HEK293 (cell line): ENCODE measurements around the gene IARS2.

ENCODE experiments used
- BCL11A ChIP-seq: fragments of 450-650 bp; formaldehyde crosslinking; IDR thresholded peaks from 2 replicates; pipeline ENCODE4 v1.5.1; 2016; ENCODE audit warnings: low read depth, missing biosample characterization, missing genetic modification characterization
- BCL11B ChIP-seq: fragments of 450-650 bp; formaldehyde crosslinking; IDR thresholded peaks from 2 replicates; pipeline ENCODE4 v1.5.1; 2016; ENCODE audit warnings: low read depth, missing biosample characterization, missing genetic modification characterization
- HOXA7 ChIP-seq: sonication (generic); formaldehyde crosslinking; IDR thresholded peaks from 2 replicates; pipeline ENCODE4 v1.8.1; 2022; ENCODE audit warnings: missing genetic modification reagents, borderline replicate concordance
- HOXD13 ChIP-seq: sonication (generic); formaldehyde crosslinking; IDR thresholded peaks from 2 replicates; pipeline ENCODE4 v1.8.0; 2022; ENCODE audit warnings: missing genetic modification reagents, borderline replicate concordance
- OVOL3 ChIP-seq: fragments of 450-650 bp; formaldehyde crosslinking; IDR thresholded peaks from 2 replicates; pipeline ENCODE4 v1.5.1; 2016; ENCODE audit warnings: missing biosample characterization, missing genetic modification characterization
- TRIM28 ChIP-seq: IDR thresholded peaks from 2 replicates; pipeline ENCODE4 v1.6.1; 2011; ENCODE audit warnings: low read length, control low read depth, borderline replicate concordance
- ZFP41 ChIP-seq: fragments of 450-650 bp; formaldehyde crosslinking; IDR thresholded peaks from 2 replicates; pipeline ENCODE4 v1.5.1; 2016; ENCODE audit warnings: missing biosample characterization, missing genetic modification characterization, borderline replicate concordance
- ZIC2 ChIP-seq: fragments of 450-650 bp; formaldehyde crosslinking; IDR thresholded peaks from 2 replicates; pipeline ENCODE4 v1.5.1; 2016; ENCODE audit warnings: missing biosample characterization, missing genetic modification characterization
- ZNF112 ChIP-seq: fragments of 450-650 bp; formaldehyde crosslinking; IDR thresholded peaks from 2 replicates; pipeline ENCODE4 v1.5.0; 2017; ENCODE audit warnings: missing biosample characterization, missing genetic modification characterization
- ZNF121 ChIP-seq: fragments of 450-650 bp; formaldehyde crosslinking; IDR thresholded peaks from 2 replicates; pipeline ENCODE4 v1.5.1; 2016; ENCODE audit warnings: missing biosample characterization, missing genetic modification characterization
- ZNF140 ChIP-seq: fragments of 450-650 bp; formaldehyde crosslinking; IDR thresholded peaks from 2 replicates; pipeline ENCODE4 v1.5.1; 2016; ENCODE audit warnings: missing biosample characterization, missing genetic modification characterization
- ZNF155 ChIP-seq: fragments of 450-650 bp; formaldehyde crosslinking; IDR thresholded peaks from 2 replicates; pipeline ENCODE4 v1.5.1; 2016; ENCODE audit warnings: missing biosample characterization, missing genetic modification characterization
- ZNF18 ChIP-seq: fragments of 450-650 bp; formaldehyde crosslinking; IDR thresholded peaks from 2 replicates; pipeline ENCODE4 v1.5.1; 2016; ENCODE audit warnings: missing biosample characterization, missing genetic modification characterization
- ZNF184 ChIP-seq: fragments of 450-650 bp; IDR thresholded peaks from 2 replicates; pipeline ENCODE4 v1.5.1; 2018; ENCODE audit warnings: missing biosample characterization, mild to moderate bottlenecking, missing genetic modification characterization
- ZNF19 ChIP-seq: fragments of 450-650 bp; formaldehyde crosslinking; IDR thresholded peaks from 2 replicates; pipeline ENCODE4; 2016; ENCODE audit warnings: missing biosample characterization, missing genetic modification characterization, low read depth
- ZNF211 ChIP-seq: fragments of 450-650 bp; formaldehyde crosslinking; IDR thresholded peaks from 2 replicates; pipeline ENCODE4 v1.5.1; 2016; ENCODE audit warnings: low read depth, missing biosample characterization, missing genetic modification characterization
- ZNF341 ChIP-seq: fragments of 450-650 bp; formaldehyde crosslinking; IDR thresholded peaks from 2 replicates; pipeline ENCODE4; 2016; ENCODE audit warnings: low read depth, missing biosample characterization, missing genetic modification characterization
- ZNF416 ChIP-seq: fragments of 450-650 bp; formaldehyde crosslinking; IDR thresholded peaks from 2 replicates; pipeline ENCODE4 v1.5.1; 2016; ENCODE audit warnings: missing biosample characterization, missing genetic modification characterization
- ZNF426 ChIP-seq: fragments of 450-650 bp; formaldehyde crosslinking; IDR thresholded peaks from 2 replicates; pipeline ENCODE4 v1.5.1; 2017; ENCODE audit warnings: missing biosample characterization, missing genetic modification characterization, mild to moderate bottlenecking, inconsistent platforms, moderate library complexity
- ZNF501 ChIP-seq: fragments of 450-650 bp; formaldehyde crosslinking; IDR thresholded peaks from 2 replicates; pipeline ENCODE4 v1.5.1; 2016; ENCODE audit warnings: missing biosample characterization, missing genetic modification characterization
- ZNF521 ChIP-seq: fragments of 450-650 bp; formaldehyde crosslinking; IDR thresholded peaks from 2 replicates; pipeline ENCODE4 v1.5.1; 2017; ENCODE audit warnings: missing biosample characterization, mild to moderate bottlenecking, missing genetic modification characterization
- ZNF548 ChIP-seq: fragments of 450-650 bp; formaldehyde crosslinking; IDR thresholded peaks from 2 replicates; pipeline ENCODE4 v1.5.1; 2016; ENCODE audit warnings: missing biosample characterization, missing genetic modification characterization
- ZNF549 ChIP-seq: fragments of 450-650 bp; IDR thresholded peaks from 2 replicates; pipeline ENCODE4 v1.5.1; 2018; ENCODE audit warnings: missing biosample characterization, missing genetic modification characterization, mild to moderate bottlenecking, inconsistent platforms, moderate library complexity
- ZNF555 ChIP-seq: fragments of 450-650 bp; formaldehyde crosslinking; conservative IDR thresholded peaks from 2 replicates; pipeline ENCODE4 v1.5.1; 2017; ENCODE audit warnings: missing biosample characterization, mild to moderate bottlenecking, missing genetic modification characterization, inconsistent platforms
- ZNF561 ChIP-seq: fragments of 450-650 bp; IDR thresholded peaks from 2 replicates; pipeline ENCODE4 v1.5.1; 2018; ENCODE audit warnings: missing biosample characterization, missing genetic modification characterization, borderline replicate concordance
- ZNF585B ChIP-seq: fragments of 450-650 bp; formaldehyde crosslinking; IDR thresholded peaks from 2 replicates; pipeline ENCODE4 v1.5.1; 2016; ENCODE audit warnings: missing biosample characterization, missing genetic modification characterization
- ZNF629 ChIP-seq: fragments of 450-650 bp; formaldehyde crosslinking; IDR thresholded peaks from 2 replicates; pipeline ENCODE4 v1.5.1; 2017; ENCODE audit warnings: missing biosample characterization, missing genetic modification characterization
- ZNF658 ChIP-seq: fragments of 450-650 bp; formaldehyde crosslinking; IDR thresholded peaks from 2 replicates; pipeline ENCODE4; 2016; ENCODE audit warnings: missing biosample characterization, missing genetic modification characterization
- ZNF670 ChIP-seq: fragments of 450-650 bp; formaldehyde crosslinking; IDR thresholded peaks from 2 replicates; pipeline ENCODE4 v1.5.1; 2016; ENCODE audit warnings: missing biosample characterization, missing genetic modification characterization, low read depth
- ZNF76 ChIP-seq: fragments of 450-650 bp; formaldehyde crosslinking; IDR thresholded peaks from 2 replicates; pipeline ENCODE4; 2016; ENCODE audit warnings: low read depth, missing biosample characterization, missing genetic modification characterization, borderline replicate concordance
- TF ChIP-seq, protein P1 (sequence below): fragments of 450-650 bp; formaldehyde crosslinking; IDR thresholded peaks from 2 replicates; pipeline ENCODE4 v1.5.1; 2016; ENCODE audit warnings: missing biosample characterization, missing genetic modification characterization
- TF ChIP-seq, protein P2 (sequence below): fragments of 450-650 bp; formaldehyde crosslinking; IDR thresholded peaks from 2 replicates; pipeline ENCODE4 v1.5.1; 2016; ENCODE audit warnings: missing biosample characterization, missing genetic modification characterization
- TF ChIP-seq, protein P3 (sequence below): fragments of 450-650 bp; formaldehyde crosslinking; IDR thresholded peaks from 2 replicates; pipeline ENCODE4 v1.5.1; 2016; ENCODE audit warnings: missing biosample characterization, missing genetic modification characterization
- TF ChIP-seq, protein P4 (sequence below): fragments of 450-650 bp; formaldehyde crosslinking; IDR thresholded peaks from 2 replicates; pipeline ENCODE4 v1.5.1; 2016; ENCODE audit warnings: missing biosample characterization, missing genetic modification characterization

IARS2 gene

DNA sequence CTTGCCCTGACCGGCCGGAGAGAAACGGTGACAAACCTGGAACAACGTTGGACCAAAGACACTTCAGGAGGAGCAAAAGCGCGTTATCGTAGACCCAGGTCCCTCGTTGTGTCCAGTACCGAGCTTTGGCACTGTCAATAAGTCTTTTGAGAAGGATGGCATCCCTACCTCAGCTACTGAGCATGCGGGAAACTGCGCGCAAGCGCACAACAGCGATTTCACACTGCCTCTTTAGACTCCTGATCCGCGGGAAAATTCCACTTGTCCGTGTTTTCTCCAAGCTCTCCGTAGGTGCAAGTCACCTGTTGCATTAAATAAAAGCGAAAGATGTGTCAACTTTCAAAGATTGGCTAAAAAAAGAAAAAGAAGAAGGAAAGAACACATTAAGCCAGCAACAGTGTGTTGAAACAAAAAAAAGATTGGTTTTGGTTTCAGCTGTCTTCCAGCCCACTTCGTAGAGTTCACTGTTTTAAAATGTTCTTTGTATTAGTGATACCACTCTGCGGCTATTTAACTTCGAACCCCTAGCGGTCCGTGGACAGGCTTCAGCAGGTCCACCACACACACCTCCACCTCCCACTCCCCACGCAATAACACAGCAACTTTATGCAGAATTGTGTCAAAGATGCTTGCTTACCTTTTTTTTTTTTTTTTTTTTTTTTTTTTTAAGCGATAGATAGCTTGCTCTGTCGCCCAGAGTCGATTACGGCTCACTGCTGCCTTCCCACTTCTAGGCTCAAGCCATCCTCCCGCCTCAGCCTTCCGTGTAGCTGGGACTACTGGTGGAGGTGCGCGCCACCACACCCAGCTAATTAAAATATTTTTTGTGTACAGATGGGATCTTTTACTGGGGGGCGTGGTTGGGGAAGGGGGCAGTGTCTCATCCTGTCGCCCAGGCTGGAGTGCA, 4.0 kb upstream of the IARS2 start, which contains the start of gene BPNT1 (continued):
- TF ChIP-seq ZNF549 (tag by site-specific recombination) (no peak), ZNF555 (tag by site-specific recombination) (no peak), ZNF629 (tag by site-specific recombination) (peak; percentile 56; the same call in 1 of the 2 replicates), ZNF19 (tag by site-specific recombination) (no peak), ZNF548 (tag by site-specific recombination) (no peak), ZIC2 (no peak), ZNF76 (tag by site-specific recombination) (no peak), ZFP41 (tag by site-specific recombination) (no peak), BCL11B (tag by site-specific recombination) (no peak), ZNF521 (tag by site-specific recombination) (no peak), HOXD13 (CRISPR knock-in tag) (no peak), ZNF211 (no peak), ZNF140 (tag by site-specific recombination) (no peak), BCL11A (no peak), ZNF426 (tag by site-specific recombination) (no peak), ZNF341 (tag by site-specific recombination) (no peak; the same call in 1 of the 2 replicates), ZNF585B (tag by site-specific recombination) (no peak), ZNF155 (tag by site-specific recombination) (no peak), ZNF416 (tag by site-specific recombination) (no peak), ZNF501 (tag by site-specific recombination) (peak; percentile 71; the same call in 1 of the 2 replicates), TRIM28 (peak; percentile 39; the same call in 1 of the 2 replicates), ZNF121 (tag by site-specific recombination) (no peak), ZNF184 (tag by site-specific recombination) (no peak), OVOL3 (tag by site-specific recombination) (no peak), ZNF561 (tag by site-specific recombination) (peak; percentile 82; the same call in 1 of the 2 replicates), ZNF658 (no peak), ZNF670 (tag by site-specific recombination) (no peak), ZNF112 (tag by site-specific recombination) (no peak), HOXA7 (CRISPR knock-in tag) (no peak), ZNF18 (tag by site-specific recombination) (no peak)
- TF ChIP-seq, protein P1, sequence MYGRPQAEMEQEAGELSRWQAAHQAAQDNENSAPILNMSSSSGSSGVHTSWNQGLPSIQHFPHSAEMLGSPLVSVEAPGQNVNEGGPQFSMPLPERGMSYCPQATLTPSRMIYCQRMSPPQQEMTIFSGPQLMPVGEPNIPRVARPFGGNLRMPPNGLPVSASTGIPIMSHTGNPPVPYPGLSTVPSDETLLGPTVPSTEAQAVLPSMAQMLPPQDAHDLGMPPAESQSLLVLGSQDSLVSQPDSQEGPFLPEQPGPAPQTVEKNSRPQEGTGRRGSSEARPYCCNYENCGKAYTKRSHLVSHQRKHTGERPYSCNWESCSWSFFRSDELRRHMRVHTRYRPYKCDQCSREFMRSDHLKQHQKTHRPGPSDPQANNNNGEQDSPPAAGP (tag by site-specific recombination), result peak; percentile 57; the same call in 1 of the 2 replicates
- TF ChIP-seq, protein P2, sequence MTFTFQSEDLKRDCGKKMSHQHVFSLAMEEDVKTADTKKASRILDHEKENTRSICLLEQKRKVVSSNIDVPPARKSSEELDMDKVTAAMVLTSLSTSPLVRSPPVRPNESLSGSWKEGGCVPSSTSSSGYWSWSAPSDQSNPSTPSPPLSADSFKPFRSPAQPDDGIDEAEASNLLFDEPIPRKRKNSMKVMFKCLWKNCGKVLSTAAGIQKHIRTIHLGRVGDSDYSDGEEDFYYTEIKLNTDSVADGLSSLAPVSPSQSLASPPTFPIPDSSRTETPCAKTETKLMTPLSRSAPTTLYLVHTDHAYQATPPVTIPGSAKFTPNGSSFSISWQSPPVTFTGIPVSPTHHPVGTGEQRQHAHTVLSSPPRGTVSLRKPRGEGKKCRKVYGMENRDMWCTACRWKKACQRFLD (tag by site-specific recombination), result no peak
- TF ChIP-seq, protein P3, sequence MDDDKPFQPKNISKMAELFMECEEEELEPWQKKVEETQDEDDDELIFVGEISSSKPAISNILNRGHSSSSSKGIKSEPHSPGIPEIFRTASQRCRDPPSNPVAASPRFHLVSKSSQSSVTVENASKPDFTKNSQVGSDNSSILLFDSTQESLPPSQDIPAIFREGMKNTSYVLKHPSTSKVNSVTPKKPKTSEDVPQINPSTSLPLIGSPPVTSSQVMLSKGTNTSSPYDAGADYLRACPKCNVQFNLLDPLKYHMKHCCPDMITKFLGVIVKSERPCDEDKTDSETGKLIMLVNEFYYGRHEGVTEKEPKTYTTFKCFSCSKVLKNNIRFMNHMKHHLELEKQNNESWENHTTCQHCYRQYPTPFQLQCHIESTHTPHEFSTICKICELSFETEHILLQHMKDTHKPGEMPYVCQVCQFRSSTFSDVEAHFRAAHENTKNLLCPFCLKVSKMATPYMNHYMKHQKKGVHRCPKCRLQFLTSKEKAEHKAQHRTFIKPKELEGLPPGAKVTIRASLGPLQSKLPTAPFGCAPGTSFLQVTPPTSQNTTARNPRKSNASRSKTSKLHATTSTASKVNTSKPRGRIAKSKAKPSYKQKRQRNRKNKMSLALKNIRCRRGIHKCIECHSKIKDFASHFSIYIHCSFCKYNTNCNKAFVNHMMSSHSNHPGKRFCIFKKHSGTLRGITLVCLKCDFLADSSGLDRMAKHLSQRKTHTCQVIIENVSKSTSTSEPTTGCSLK, result no peak
- TF ChIP-seq, protein P4, sequence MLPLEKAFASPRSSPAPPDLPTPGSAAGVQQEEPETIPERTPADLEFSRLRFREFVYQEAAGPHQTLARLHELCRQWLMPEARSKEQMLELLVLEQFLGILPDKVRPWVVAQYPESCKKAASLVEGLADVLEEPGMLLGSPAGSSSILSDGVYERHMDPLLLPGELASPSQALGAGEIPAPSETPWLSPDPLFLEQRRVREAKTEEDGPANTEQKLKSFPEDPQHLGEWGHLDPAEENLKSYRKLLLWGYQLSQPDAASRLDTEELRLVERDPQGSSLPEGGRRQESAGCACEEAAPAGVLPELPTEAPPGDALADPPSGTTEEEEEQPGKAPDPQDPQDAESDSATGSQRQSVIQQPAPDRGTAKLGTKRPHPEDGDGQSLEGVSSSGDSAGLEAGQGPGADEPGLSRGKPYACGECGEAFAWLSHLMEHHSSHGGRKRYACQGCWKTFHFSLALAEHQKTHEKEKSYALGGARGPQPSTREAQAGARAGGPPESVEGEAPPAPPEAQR (tag by site-specific recombination), result peak; percentile 11; the same call in 1 of the 2 replicates
